ENCODE results near the gene PIP.
"Not testable (repeated sequence)": the region's sequence is repeated elsewhere in the genome, so short reads cannot be mapped to it uniquely, and the experiment has no call there.

Gene PIP

GRCh38 chr7:143180771-143181170 is 48.9 kb downstream of the PIP start:
- not testable (repeated sequence) for DNase-seq

- DNase-seq, result no peak
These were observed 49.5 kb downstream of the PIP start for GRCh38 chr7:143181349-143181748.

GRCh38 chr7:143183024-143183423 is 51.1 kb downstream of the PIP start, which contains the start of gene TAS2R39:
Gene TAS2R39, plus strand, starts transcription at chr7:143183419. Its CDS starts 0 bp downstream, at chr7:143183419.
- DNase-seq, result no peak

DNA sequence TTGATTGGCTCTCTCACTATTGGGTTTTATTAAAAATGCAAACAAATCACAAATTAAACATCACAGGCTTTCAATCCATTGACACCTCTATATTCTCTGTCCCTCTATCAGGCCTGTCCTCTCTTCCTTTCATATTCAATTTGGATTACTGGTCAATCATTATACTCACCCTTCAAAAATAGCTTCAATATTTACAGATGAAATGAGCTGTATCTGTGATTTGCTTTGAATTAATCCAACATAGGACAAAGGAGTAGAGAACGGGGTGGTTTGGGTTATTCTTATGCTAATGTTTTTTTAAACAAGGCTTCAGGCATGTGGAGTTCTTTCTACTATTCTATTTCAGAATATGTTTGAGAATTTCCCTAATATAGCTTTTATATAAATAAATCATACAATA is 53.7 kb downstream of the PIP start:
- DNase-seq, result no peak

DNA sequence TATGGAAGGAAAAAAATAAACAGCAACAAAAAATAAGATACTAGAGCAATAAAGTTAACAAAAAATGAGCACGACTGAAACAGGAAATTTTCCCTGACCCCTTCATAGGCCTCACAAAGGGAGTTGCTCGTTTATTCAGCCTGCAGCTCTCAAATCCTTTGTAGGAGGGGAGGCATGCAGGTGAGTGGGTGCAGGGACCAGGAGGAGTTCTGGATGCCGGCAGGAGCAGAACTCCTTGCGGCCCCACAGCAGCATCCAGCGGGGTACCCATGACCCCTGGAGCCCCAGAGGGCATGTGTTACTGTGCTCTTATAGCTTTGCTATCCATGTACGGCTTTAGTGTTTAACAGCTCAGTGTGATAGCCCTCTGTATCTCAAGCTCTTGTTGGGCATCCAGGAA is 57.1 kb downstream of the PIP start:
- no peak for DNase-seq
